Activated naive CD8-positive, alpha-beta T cell (primary cell): ENCODE measurements around the gene RIPPLY1.

ENCODE experiments used
- H3K27ac Mint-ChIP-seq: one replicate; pipeline ENCODE4 v1.8.0; 2021; ENCODE audit warnings: mixed read lengths
- H3K27me3 Mint-ChIP-seq: one replicate; pipeline ENCODE4 v1.8.0; 2021; ENCODE audit warnings: mixed read lengths
- H3K36me3 Mint-ChIP-seq: one replicate; pipeline ENCODE4 v1.8.0; 2021; ENCODE audit warnings: mixed read lengths
- H3K4me1 Mint-ChIP-seq: one replicate; pipeline ENCODE4 v1.8.0; 2021; ENCODE audit warnings: low read depth, mixed read lengths
- H3K4me3 Mint-ChIP-seq: one replicate; pipeline ENCODE4 v1.8.0; 2021; ENCODE audit warnings: mild to moderate bottlenecking, mixed read lengths
- H3K9me3 Mint-ChIP-seq: one replicate; pipeline ENCODE4 v1.8.0; 2021; ENCODE audit warnings: low read depth, mixed read lengths

The RIPPLY1 gene

DNA sequence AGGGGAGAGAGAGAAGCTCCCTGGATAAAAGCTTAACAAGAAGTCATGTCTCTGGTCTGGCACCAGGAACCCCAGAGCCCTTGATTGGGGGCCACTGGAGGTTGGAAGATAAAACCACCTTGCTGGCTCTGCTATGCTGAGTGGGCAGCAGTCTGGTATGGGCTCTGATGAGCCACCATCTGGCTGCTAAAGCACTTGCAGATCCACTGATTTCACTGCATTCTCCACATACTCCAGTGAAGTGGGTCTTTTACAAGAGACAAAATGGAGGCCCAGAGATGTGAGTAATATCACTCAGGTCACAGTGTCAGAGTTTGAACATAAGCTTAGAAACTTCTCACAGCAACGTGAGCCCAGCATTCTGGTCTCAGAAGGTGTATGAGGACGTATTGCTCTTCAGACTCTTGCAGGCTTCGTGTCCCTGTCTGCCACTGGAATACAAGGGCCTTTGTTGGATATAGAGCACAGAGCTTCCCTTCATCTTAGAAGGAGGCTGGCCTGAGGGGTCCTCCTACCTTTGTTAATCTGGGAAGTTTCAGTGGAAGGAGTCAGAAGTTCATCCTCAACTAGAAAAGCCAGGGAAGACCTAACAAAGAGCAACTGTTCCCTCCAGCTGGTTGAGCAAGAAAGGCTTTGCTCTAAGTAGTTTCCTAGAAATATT is 28.8 kb upstream of the RIPPLY1 start:
- no peak overlapping the region for H3K4me3 Mint-ChIP-seq
- H3K27me3 Mint-ChIP-seq = no peaks in the 10 kb centered on the region
- no peaks in the 10 kb centered on the region for H3K9me3 Mint-ChIP-seq
- no peak overlapping the region for H3K27ac Mint-ChIP-seq
- H3K4me1 Mint-ChIP-seq = peaks cover 9% of the 10 kb centered on the region
- no peaks in the 10 kb centered on the region for H3K36me3 Mint-ChIP-seq

DNA sequence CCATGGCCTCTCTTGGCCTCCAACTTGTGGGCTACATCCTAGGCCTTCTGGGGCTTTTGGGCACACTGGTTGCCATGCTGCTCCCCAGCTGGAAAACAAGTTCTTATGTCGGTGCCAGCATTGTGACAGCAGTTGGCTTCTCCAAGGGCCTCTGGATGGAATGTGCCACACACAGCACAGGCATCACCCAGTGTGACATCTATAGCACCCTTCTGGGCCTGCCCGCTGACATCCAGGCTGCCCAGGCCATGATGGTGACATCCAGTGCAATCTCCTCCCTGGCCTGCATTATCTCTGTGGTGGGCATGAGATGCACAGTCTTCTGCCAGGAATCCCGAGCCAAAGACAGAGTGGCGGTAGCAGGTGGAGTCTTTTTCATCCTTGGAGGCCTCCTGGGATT is 25.1 kb upstream of the RIPPLY1 start:
- H3K27ac Mint-ChIP-seq = no peak overlapping the region
- H3K27me3 Mint-ChIP-seq = no peaks in the 10 kb centered on the region
- no peaks in the 10 kb centered on the region for H3K9me3 Mint-ChIP-seq
- no peaks in the 10 kb centered on the region for H3K36me3 Mint-ChIP-seq
- H3K4me3 Mint-ChIP-seq = no peak overlapping the region
- H3K4me1 Mint-ChIP-seq = peaks cover 4% of the 10 kb centered on the region

DNA sequence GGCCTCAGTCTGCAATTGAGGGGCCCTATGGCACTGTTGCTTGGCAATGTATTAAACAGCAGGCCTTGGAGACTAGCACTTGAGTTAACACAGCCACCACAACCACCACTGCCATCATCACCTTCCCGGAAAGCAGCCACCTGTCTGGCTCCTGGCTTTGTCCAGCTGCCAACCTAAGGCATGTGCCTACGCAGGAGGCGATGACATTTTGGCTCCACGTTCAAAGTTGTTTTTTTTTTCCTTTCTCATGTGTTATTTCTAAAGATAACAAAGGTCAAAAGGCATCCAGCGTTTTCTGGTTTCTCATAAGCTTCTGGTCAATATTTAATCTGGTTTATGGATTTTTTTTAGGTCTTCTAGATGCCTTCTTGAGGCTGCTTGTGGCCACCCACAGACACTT is 24.6 kb upstream of the RIPPLY1 start:
- Mint-ChIP-seq H3K4me3 (no peak overlapping the region), H3K27ac (no peak overlapping the region), H3K4me1 (peaks cover under 1% of the 10 kb centered on the region), H3K36me3 (no peaks in the 10 kb centered on the region), H3K9me3 (no peaks in the 10 kb centered on the region), H3K27me3 (no peaks in the 10 kb centered on the region)

DNA sequence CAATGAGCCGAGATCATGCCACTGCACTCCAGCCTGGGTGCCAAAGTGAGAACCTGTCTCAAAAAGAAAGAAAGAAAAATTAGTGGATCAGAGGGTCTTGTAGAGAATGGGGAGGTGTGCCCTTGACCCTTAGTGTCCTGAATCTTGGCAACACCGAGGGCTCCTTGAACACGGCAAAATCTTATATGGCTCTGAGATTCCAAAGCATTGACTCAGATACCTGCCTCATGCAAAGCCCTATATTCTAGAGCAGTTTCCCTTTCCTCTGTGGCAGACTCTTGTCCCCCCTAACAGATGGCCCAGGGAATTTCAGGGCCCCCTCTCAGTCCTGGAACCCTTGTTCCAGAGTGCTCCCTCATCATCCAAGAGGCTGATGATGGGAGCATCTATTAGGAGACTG is 23.9 kb upstream of the RIPPLY1 start:
- Mint-ChIP-seq H3K36me3 (no peaks in the 10 kb centered on the region), H3K27me3 (no peaks in the 10 kb centered on the region), H3K4me3 (no peak overlapping the region), H3K4me1 (no peaks in the 10 kb centered on the region), H3K27ac (no peak overlapping the region), H3K9me3 (no peaks in the 10 kb centered on the region)

DNA sequence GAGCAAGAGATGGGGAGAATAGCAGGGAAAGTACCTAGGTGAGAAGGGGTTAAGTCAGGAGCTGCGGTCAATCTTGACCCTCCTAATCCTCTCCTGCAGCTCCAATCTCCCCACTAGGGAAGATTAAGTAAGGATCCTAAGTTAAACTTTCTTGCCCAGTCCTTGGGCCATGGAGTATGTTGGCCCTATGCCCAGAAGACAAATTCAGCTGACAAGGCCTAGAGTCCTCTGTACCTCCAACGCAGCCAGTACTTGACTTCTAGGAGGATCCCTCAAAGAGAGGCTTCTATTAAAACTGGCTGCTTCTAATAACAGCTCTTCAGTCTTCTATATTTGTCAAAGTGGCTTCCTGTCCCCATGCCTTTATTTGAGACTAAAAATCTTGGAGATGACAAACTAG is 18.5 kb upstream of the RIPPLY1 start:
- Mint-ChIP-seq H3K27ac (no peak overlapping the region), H3K4me1 (peaks cover 16% of the 10 kb centered on the region), H3K36me3 (no peaks in the 10 kb centered on the region), H3K4me3 (no peak overlapping the region), H3K9me3 (no peaks in the 10 kb centered on the region), H3K27me3 (no peaks in the 10 kb centered on the region)

DNA sequence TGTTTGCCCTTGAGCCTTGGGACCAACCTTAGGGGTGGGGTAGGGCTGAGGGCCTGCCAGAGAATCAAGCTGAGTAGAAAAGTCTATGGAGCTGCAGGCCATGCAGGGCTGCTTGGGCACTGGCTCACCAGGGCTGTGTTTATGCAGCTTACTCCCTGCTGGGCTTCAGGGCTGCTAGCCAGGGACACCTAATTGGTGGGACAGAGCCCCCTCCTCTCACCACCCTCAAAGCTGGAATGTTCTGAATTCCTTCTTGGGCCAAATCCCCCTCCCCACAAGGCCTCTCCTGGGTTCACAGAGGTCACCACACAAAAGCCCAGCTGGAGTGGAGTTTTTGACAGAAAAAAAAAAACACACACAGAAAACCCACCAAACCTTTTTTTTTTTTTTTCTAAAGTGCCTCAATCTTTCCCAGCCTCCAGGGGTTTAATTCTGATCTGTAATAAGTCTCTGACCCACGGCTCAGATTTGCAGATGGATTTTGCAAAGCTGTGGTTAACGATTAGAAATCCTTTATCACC is 16.9 kb upstream of the RIPPLY1 start, which contains the start of gene CLDN2:
TSS of gene CLDN2 (plus strand) at position 471 of the 521 bp plus-strand sequence. CDS start 7,827 bp downstream, outside the sequence.
- Mint-ChIP-seq H3K4me3 (no peak within 1 kb of the TSS), H3K27me3 (no peaks in the 10 kb centered on the region), H3K27ac (no peak within 1 kb of the TSS), H3K9me3 (no peaks in the 10 kb centered on the region), H3K36me3 (no peaks in the 10 kb centered on the region), H3K4me1 (peaks cover 20% of the 10 kb centered on the region)

DNA sequence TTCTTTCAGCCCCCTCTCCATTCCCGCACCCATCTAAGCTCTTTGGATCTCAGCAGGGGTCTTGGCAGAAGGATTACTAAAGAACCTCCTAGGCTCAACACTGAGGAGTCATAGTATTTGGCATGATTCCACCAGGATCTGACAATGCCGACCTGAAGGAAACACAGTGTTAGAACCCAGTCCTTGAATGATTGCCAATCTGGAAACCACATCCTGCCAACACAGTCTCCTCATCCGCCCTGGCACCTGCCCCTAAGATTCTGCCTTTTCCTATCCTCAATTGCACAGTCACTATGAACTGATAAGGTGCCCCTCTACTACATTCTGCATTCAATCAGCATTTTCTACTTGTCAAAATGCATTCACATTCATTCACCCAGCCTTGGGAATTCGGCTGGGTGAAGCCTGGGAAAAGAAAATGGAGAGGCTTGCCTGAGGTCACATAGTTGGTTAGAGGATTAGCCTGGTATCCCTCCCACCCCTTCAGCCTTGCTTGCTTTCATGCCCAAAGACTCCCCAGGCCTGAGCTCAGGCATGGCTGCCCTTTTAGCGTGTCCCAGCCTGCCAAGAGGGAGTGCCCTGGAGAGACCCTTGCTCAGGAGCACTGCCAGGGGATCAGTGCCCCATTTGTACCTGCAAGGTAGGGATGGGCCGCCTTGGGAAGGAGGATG is 14.8 kb upstream of the RIPPLY1 start:
- Mint-ChIP-seq H3K27me3 (no peaks in the 10 kb centered on the region), H3K27ac (no peak overlapping the region), H3K4me3 (peak overlapping the region; percentile 3), H3K4me1 (peaks cover 20% of the 10 kb centered on the region), H3K36me3 (no peaks in the 10 kb centered on the region), H3K9me3 (no peaks in the 10 kb centered on the region)

DNA sequence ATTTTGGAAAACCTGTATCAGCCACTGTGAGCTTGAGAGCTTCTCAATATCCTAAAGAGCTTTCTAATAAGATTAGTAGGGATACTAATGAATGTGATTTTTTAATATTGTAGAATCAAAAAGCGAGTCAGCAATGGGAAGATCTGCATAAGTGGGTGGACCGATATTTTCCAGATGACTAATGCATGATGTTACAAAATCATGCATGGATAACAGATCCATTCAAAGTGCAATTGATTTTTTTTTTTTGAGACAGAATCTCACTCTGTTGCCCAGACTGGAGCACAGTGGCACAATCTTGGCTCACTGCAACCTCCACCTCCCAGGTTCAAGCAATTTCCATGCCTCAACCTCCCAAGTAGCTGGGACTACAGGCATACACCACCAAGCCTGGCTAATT is 9.7 kb upstream of the RIPPLY1 start:
- Mint-ChIP-seq H3K27ac (no peak overlapping the region), H3K4me3 (no peak overlapping the region), H3K9me3 (no peaks in the 10 kb centered on the region), H3K4me1 (peaks cover 13% of the 10 kb centered on the region), H3K36me3 (no peaks in the 10 kb centered on the region), H3K27me3 (no peaks in the 10 kb centered on the region)

DNA sequence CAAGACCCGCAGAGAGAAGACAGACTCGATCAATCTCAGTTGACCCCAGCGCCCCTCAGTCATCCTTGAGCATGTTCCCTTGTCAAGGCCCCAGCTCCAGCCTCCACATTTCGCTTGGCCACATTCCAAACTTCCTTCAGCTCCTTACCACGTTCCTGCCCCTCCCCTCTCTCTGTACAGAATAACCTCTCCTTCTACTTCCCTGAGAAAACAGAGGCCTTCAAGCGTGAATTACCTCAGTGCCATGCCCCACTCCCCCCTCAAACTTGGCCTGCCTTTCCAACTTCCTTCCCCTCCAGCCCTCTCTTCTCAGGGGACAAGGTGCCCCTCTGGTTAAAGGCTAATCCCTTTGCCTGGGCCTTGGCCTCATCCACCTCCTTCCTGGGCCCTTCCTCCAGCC is 3.2 kb upstream of the RIPPLY1 start:
- no peaks in the 10 kb centered on the region for H3K9me3 Mint-ChIP-seq
- H3K4me3 Mint-ChIP-seq = no peak overlapping the region

DNA sequence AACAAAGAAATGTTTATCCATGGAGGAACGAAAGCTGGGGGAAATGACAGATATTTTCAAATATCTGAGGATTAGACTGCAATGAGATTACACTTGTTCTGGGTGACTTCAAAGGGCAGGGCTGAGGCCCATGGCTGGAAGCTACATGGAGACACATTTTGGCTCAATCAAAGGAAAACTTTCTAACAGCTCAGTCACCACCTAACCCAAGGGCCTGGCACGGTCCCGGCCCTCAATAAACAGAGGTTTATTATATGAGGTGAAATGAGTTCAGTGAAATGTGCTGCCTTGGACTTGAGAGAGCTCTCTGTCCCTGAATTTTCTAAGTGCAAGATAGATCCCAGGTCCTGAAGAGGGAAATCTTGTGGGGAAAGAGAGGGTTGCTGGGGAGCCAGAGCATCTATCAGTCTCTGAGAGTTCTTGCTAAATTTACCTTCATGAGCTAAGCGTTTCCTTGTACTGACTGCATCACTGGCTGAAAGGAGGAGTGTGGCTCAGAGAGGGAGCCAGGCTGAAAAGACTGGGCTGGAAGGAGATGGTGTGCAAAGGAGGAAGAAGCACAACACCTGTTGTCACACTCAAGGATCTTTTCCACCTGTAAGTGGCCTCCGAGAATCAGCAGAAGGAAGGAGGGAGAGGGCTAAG is 2.0 kb upstream of the RIPPLY1 start:
- Mint-ChIP-seq H3K27me3 (no peaks in the 10 kb centered on the region), H3K36me3 (no peaks in the 10 kb centered on the region), H3K4me1 (no peaks in the 10 kb centered on the region), H3K27ac (no peak overlapping the region), H3K4me3 (no peak overlapping the region), H3K9me3 (no peaks in the 10 kb centered on the region)

More for the DNA sequence above, 3.2 kb upstream of the RIPPLY1 start:
- Mint-ChIP-seq H3K27me3 (no peaks in the 10 kb centered on the region), H3K4me1 (no peaks in the 10 kb centered on the region), H3K27ac (no peak overlapping the region), H3K36me3 (no peaks in the 10 kb centered on the region)

DNA sequence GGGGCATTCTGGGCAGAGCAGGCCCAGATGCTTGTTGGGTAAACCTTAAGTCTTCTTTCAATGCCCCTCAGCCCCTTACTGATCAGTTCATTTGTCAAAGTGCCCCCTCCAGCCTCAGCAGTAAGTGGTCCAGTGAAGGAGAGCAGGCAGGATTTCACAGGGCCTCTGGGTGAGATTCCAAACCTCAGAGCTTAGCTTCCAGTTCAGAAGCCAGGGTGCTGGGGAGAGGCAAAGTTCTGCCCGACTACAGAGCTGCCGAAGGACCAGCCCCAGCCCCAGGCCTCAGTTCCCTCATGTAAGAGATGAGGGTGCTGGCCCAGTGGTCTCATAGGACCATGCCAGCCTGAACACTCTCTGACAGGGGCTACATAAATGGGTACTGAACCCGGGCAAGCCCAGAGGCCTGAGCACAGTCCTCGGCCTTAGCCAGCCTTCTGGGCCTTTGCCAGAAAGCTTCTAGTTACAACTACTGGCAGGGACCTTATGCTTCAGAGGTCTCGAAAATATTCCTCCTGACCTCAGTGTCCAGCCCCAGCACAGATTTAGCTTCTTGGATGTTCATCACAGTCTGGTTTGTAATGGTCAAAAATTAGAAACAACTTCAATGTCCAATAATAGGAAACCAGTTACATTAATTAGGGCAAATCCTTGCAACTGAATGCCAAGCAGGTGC is 851 bp upstream of the RIPPLY1 start:
- Mint-ChIP-seq H3K36me3 (no peaks in the 10 kb centered on the region), H3K27ac (no peak overlapping the region), H3K4me1 (no peaks in the 10 kb centered on the region), H3K9me3 (no peaks in the 10 kb centered on the region), H3K4me3 (no peak overlapping the region), H3K27me3 (no peaks in the 10 kb centered on the region)

DNA sequence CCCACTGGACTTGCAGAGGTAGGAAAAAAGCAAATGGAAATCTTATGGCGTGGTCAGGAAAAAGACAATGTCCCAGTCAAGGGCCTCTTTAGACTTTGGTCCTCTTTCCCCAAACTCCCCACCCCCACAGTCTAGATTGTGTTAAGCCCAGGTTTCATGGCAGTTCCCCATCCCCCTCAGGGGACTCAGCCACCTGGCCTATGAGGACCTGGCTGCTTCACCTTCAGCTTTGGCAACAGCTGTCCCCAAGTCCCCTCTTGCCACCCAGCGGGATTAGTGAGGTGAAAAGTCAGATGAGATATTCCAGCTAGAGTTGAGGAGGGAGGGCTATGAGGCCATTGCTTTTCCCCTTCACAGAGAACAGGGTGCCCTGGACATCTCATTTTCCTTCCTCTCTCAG is 457 bp downstream of the RIPPLY1 start:
- H3K27ac Mint-ChIP-seq = no peak overlapping the region
- H3K27me3 Mint-ChIP-seq = no peaks in the 10 kb centered on the region
- H3K36me3 Mint-ChIP-seq = no peaks in the 10 kb centered on the region
- H3K4me3 Mint-ChIP-seq = no peak overlapping the region
- no peaks in the 10 kb centered on the region for H3K9me3 Mint-ChIP-seq
- no peaks in the 10 kb centered on the region for H3K4me1 Mint-ChIP-seq

DNA sequence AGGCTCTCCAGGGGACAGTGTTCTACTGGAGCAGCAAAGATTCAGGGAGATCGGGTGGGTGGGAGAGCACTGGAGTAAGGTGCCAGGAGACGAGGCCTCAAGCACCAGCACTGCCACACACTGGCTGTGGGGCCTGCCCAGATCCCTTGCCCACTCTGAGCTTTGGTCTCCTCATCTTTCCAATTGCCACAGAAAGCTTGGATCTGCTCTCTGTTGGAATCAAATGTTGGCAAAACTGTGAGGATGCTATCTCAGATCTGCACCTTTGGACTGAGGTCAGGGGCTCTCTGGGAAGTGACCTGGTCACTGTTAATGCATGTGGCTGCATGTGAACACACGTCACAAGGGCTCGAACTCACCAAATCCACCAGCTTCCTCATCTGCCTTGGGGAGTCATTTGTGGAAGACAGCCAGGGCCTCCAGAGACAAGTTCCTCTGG is 1.3 kb downstream of the RIPPLY1 start:
- no peak overlapping the region for H3K27ac Mint-ChIP-seq
- H3K4me3 Mint-ChIP-seq = no peak overlapping the region
- H3K4me1 Mint-ChIP-seq = no peaks in the 10 kb centered on the region

DNA sequence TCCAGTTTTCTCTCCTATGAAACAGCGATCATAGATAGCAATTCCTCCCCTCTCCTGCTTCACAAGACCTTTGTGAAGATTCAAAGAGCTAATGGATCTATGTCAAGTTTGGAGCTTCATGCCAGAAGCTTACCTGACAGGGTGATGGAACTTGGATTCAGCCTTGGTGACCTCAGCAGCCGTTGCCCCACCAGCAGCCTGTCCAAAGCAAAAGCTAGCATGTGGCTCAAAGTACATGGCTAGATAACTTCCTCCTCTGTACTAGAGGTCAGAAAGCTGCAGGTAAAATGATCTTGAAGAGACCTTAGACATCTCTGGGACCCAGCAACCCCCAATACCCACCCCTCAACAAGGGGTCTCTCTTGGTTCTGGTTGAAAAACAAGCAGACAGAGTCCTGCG is 1.8 kb downstream of the RIPPLY1 start:
- H3K4me3 Mint-ChIP-seq = no peak overlapping the region
- no peaks in the 10 kb centered on the region for H3K27me3 Mint-ChIP-seq
- no peaks in the 10 kb centered on the region for H3K36me3 Mint-ChIP-seq
- no peaks in the 10 kb centered on the region for H3K9me3 Mint-ChIP-seq
- no peak overlapping the region for H3K27ac Mint-ChIP-seq
- no peaks in the 10 kb centered on the region for H3K4me1 Mint-ChIP-seq

More for the DNA sequence above, 1.3 kb downstream of the RIPPLY1 start:
- no peaks in the 10 kb centered on the region for H3K27me3 Mint-ChIP-seq
- no peaks in the 10 kb centered on the region for H3K9me3 Mint-ChIP-seq
- no peaks in the 10 kb centered on the region for H3K36me3 Mint-ChIP-seq

DNA sequence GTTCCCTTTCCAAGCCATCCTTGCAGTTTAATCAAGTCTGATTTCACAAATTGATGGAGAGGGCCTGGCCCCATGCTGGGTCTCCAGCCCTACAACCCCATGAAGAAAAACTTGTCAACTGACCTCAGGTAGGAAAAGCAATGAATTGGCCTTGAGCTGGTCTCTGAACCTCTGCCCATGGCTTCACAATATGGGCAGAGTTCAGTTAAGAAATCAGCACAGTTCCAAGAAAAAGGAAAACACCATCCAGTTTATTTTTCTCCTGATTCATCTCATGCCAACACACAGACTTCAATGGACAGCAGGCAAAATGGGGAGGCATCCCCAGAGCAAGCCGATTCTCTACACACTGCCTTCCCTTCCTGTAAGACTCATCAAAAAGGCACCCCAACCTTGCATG is 3.3 kb downstream of the RIPPLY1 start:
- no peaks in the 10 kb centered on the region for H3K27me3 Mint-ChIP-seq
- H3K9me3 Mint-ChIP-seq = no peaks in the 10 kb centered on the region
- H3K27ac Mint-ChIP-seq = no peak overlapping the region
- no peaks in the 10 kb centered on the region for H3K4me1 Mint-ChIP-seq
- H3K4me3 Mint-ChIP-seq = no peak overlapping the region
- no peaks in the 10 kb centered on the region for H3K36me3 Mint-ChIP-seq
